Astrocyte (in vitro differentiated cells and primary cell): ENCODE measurements around the gene PPP6R3. TPM values are rescaled to one million over a fixed set of nuclear protein-coding genes. Genes with fewer than 3 reads are reported as not detected.

Source experiments
- DNase-seq: peaks from one replicate; pipeline ENCODE4 v3.0.0-alpha.2; 2010; ENCODE audit warnings: low read depth
- FAIRE-seq: peaks from 2 replicates; lab custom pipeline; 2011; peaks lifted over from hg19 to GRCh38; lab: Jason Lieb, UNC
- H2AFZ ChIP-seq: 2 replicates; pipeline ENCODE4 v1.6.0; 2012; ENCODE audit warnings: low read depth, low read length, inconsistent platforms
- H3K27ac ChIP-seq: 2 replicates; pipeline ENCODE4 v1.5.1; 2011; ENCODE audit warnings: low read depth, low read length, inconsistent platforms
- H3K27me3 ChIP-seq: 2 replicates; pipeline ENCODE4 v1.6.0; 2011; ENCODE audit warnings: low read length, inconsistent platforms; ENCODE audit not compliant: insufficient read depth
- H3K36me3 ChIP-seq: 2 replicates; pipeline ENCODE4 v1.5.1; 2011; ENCODE audit warnings: low read length, inconsistent platforms; ENCODE audit not compliant: insufficient read depth
- H3K4me1 ChIP-seq: 2 replicates; pipeline ENCODE4 v1.5.1; 2011; ENCODE audit warnings: low read length, inconsistent platforms; ENCODE audit not compliant: insufficient read depth
- H3K4me2 ChIP-seq: 2 replicates; pipeline ENCODE4 v1.6.0; 2012; ENCODE audit warnings: low read length, inconsistent platforms
- H3K4me3 ChIP-seq: 2 replicates; pipeline ENCODE4 v1.5.1; 2011; ENCODE audit warnings: low read depth, mild to moderate bottlenecking, low read length, inconsistent platforms; ENCODE audit not compliant: insufficient read depth
- H3K79me2 ChIP-seq: 2 replicates; pipeline ENCODE4 v1.6.0; 2012; ENCODE audit warnings: mild to moderate bottlenecking, low read length, inconsistent platforms; ENCODE audit not compliant: insufficient read depth
- H3K9ac ChIP-seq: 2 replicates; pipeline ENCODE4 v1.6.0; 2012; ENCODE audit warnings: mild to moderate bottlenecking, low read length, inconsistent platforms
- H3K9me3 ChIP-seq: 2 replicates; pipeline ENCODE4 v1.5.1; 2012; ENCODE audit warnings: low read depth, mild to moderate bottlenecking, low read length, inconsistent platforms; ENCODE audit not compliant: insufficient read depth
- H4K20me1 ChIP-seq: 2 replicates; pipeline ENCODE4 v1.6.0; 2012; ENCODE audit warnings: low read length, inconsistent platforms; ENCODE audit not compliant: insufficient read depth
- H3K27ac Mint-ChIP-seq: one replicate; pipeline ENCODE4 v1.8.0; 2021; ENCODE audit warnings: mild to moderate bottlenecking, mixed read lengths; ENCODE audit not compliant: unreplicated experiment
- H3K27me3 Mint-ChIP-seq: one replicate; pipeline ENCODE4 v1.8.0; 2021; ENCODE audit warnings: low read depth, mixed read lengths; ENCODE audit not compliant: unreplicated experiment
- H3K36me3 Mint-ChIP-seq: one replicate; pipeline ENCODE4 v1.8.0; 2021; ENCODE audit warnings: low read depth, mixed read lengths; ENCODE audit not compliant: unreplicated experiment
- H3K4me1 Mint-ChIP-seq: one replicate; pipeline ENCODE4 v1.8.0; 2021; ENCODE audit warnings: low read depth, mixed read lengths; ENCODE audit not compliant: unreplicated experiment
- H3K4me3 Mint-ChIP-seq: one replicate; pipeline ENCODE4 v1.8.0; 2021; ENCODE audit warnings: mild to moderate bottlenecking, moderate library complexity, mixed read lengths; ENCODE audit not compliant: unreplicated experiment
- H3K9me3 Mint-ChIP-seq: one replicate; pipeline ENCODE4 v1.8.0; 2021; ENCODE audit warnings: mild to moderate bottlenecking, mixed read lengths; ENCODE audit not compliant: unreplicated experiment
- CTCF ChIP-seq: IDR thresholded peaks from 2 replicates; pipeline ENCODE4 v1.5.1; 2011; ENCODE audit warnings: low read depth, mild to moderate bottlenecking, inconsistent platforms, low read length, moderate library complexity; ENCODE audit not compliant: insufficient read depth
- EZH2 ChIP-seq: IDR thresholded peaks from 2 replicates; pipeline ENCODE4 v1.6.1; 2012; ENCODE audit warnings: mild to moderate bottlenecking, low read length, inconsistent platforms; ENCODE audit not compliant: insufficient read depth
- total RNA-seq: library from RNA; stranded (reverse); gene quantifications from 2 replicates; pipeline ENCODE4 v1.2.1, GENCODE V29; 2021

PPP6R3 gene
- total RNA-seq, 1 donor from 2014 or later = 97.8 TPM

- Histone ChIP-seq H3K4me3 (no peak overlapping the region), H3K9me3 (no peaks in the 10 kb centered on the region), H2AFZ (no peak overlapping the region), H3K27ac (no peak overlapping the region), H3K4me1 (peaks cover 12% of the 10 kb centered on the region), H3K4me2 (no peak overlapping the region), H3K9ac (no peak overlapping the region), H3K36me3 (peaks cover 33% of the 10 kb centered on the region), H3K79me2 (peaks cover 75% of the 10 kb centered on the region), H4K20me1 (peaks cover 85% of the 10 kb centered on the region), H3K27me3 (no peaks in the 10 kb centered on the region)
- no peak overlapping the region for H3K27ac Mint-ChIP-seq
- peaks cover 32% of the 10 kb centered on the region for H3K36me3 Mint-ChIP-seq
- TF ChIP-seq CTCF = no peak
- TF ChIP-seq EZH2 = no peak
- no peaks in the 10 kb centered on the region for H3K27me3 Mint-ChIP-seq
- FAIRE-seq (no peak), DNase-seq (no peak)
- H3K9me3 Mint-ChIP-seq = no peaks in the 10 kb centered on the region
- peaks cover 26% of the 10 kb centered on the region for H3K4me1 Mint-ChIP-seq
- H3K4me3 Mint-ChIP-seq = no peak overlapping the region
Observed at GRCh38 chr11:68524681-68525080, 64.1 kb downstream of the PPP6R3 start.

- FAIRE-seq (no peak), DNase-seq (no peak)
- Histone ChIP-seq H3K36me3 (peaks cover 33% of the 10 kb centered on the region), H3K27me3 (no peaks in the 10 kb centered on the region), H3K9ac (no peak overlapping the region), H3K4me2 (no peak overlapping the region), H3K27ac (no peak overlapping the region), H3K4me1 (peaks cover 12% of the 10 kb centered on the region), H2AFZ (no peak overlapping the region), H3K9me3 (no peaks in the 10 kb centered on the region), H3K4me3 (no peak overlapping the region), H3K79me2 (peaks cover 76% of the 10 kb centered on the region), H4K20me1 (peaks cover 86% of the 10 kb centered on the region)
- Mint-ChIP-seq H3K9me3 (no peaks in the 10 kb centered on the region), H3K27ac (no peak overlapping the region), H3K4me1 (peaks cover 26% of the 10 kb centered on the region), H3K4me3 (no peak overlapping the region), H3K36me3 (peaks cover 30% of the 10 kb centered on the region), H3K27me3 (no peaks in the 10 kb centered on the region)
- TF ChIP-seq EZH2 (no peak), CTCF (no peak)
Observed at GRCh38 chr11:68525336-68525735, 64.8 kb downstream of the PPP6R3 start.

- peaks cover 26% of the 10 kb centered on the region for H3K4me1 Mint-ChIP-seq
- Histone ChIP-seq H3K36me3 (peaks cover 33% of the 10 kb centered on the region), H3K27ac (no peak overlapping the region), H3K9ac (no peak overlapping the region), H3K4me2 (peak overlapping the region; percentile 14), H3K4me1 (peaks cover 12% of the 10 kb centered on the region), H4K20me1 (peaks cover 86% of the 10 kb centered on the region), H3K79me2 (peaks cover 78% of the 10 kb centered on the region), H2AFZ (no peak overlapping the region), H3K27me3 (no peaks in the 10 kb centered on the region), H3K9me3 (no peaks in the 10 kb centered on the region), H3K4me3 (no peak overlapping the region)
- no peak overlapping the region for H3K27ac Mint-ChIP-seq
- no peak for TF ChIP-seq EZH2
- no peak for TF ChIP-seq CTCF
- no peaks in the 10 kb centered on the region for H3K27me3 Mint-ChIP-seq
- FAIRE-seq = no peak
- H3K4me3 Mint-ChIP-seq = no peak overlapping the region
- peaks cover 27% of the 10 kb centered on the region for H3K36me3 Mint-ChIP-seq
- DNase-seq = peak; percentile 57
- no peaks in the 10 kb centered on the region for H3K9me3 Mint-ChIP-seq
Observed at GRCh38 chr11:68525930-68526329, 65.4 kb downstream of the PPP6R3 start.
